Esophagus mucosa (tissue), 1 donor: ENCODE data around the gene METTL9. TPM values are rescaled to one million over a fixed set of nuclear protein-coding genes. Genes with fewer than 3 reads are reported as not detected.
"Not testable (repeated sequence)": the region's sequence is repeated elsewhere in the genome, so short reads cannot be mapped to it uniquely, and the experiment has no call there.

Source experiments
- ATAC-seq: fragments of 200-7000 bp; cut with Tn5 transposase; one replicate; pipeline ENCODE4 v1.9.1; 2020
- total RNA-seq: library from RNA; stranded (reverse); gene quantifications from one replicate; pipeline ENCODE4 v1.2.4, GENCODE V29; 2023
- donor health status: DM: yes; HTN: yes; CAD: no.

The METTL9 gene
- total RNA-seq, 1 donor from 2014 or later, result 89.2 TPM

DNA sequence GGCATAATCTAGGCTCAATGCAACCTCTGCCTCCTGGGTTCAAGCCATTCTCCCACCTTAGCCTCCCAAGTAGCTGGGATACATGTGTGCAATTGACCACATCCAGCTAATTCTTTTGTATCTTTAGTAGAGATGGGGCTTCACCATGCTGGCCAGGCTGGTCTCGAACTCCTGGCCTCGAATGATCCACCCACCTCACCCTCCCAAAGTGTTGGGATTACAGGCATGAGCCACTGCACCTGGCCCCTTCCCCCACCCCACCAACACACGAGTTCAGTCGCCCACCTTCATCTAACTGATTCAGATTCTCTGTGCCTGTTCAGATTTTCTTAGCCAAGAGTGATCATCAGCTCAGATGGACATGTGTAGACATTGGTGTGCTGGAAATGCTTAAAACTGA lies 25.0 kb upstream of the METTL9 start:
- ATAC-seq, result no peak

DNA sequence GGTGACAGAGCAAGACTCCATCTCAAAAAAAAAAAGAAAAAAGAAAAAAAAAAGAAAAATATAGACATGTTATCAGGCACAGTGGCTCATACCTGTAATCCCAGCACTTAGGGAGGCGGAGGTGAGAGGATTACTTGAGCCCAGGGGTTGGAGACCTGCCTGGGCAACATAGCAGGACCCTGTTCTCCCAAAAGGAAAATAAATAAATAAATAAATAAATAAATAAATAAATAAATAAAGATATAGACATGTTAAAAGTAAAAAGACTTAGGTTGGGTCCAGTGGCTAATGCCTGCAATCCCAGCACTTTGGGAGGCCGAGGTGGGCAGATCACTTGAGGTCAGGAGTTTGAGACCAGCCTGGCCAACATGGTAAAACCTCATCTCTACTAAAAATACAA lies 23.1 kb upstream of the METTL9 start:
- ATAC-seq, result not testable (repeated sequence)

DNA sequence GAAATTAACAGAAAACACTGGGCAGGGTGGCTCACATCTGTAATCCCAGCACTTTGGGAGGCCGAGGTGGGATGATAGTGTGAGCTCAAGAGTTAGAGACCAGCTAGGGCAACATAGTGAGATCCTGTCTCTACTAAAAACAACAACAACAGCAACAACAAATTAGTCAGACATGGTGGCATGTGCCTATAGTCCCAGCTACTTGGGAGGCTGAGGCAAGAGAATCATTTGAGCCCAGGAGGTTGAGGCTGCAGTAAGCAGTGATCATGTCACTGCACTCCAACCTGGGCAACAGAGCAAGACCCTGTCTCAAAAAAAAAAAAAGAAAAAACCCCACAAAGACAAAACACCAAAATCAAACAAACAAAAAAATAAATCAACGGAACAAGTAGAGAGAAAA lies 21.9 kb upstream of the METTL9 start:
- ATAC-seq, result not testable (repeated sequence)

DNA sequence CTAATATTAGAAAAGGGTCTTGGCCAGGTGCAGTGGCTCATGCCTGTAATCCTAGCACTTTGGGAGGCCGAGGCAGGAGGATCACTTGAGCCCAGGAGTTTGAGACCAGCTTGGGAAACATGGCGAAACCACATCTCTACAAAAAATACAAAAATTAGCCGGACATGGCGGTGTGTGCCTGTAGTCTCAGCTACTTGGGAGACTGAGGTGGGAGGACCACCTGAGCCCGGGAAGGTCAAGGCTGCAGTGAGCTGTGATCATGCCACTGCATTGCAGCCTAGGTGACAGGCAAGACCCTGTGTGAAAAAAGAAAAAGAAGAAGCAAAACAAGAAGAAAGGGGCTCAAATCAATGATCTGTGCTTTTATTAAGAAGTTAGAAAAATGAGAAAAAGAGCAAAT lies 21.1 kb upstream of the METTL9 start:
- not testable (repeated sequence) for ATAC-seq

DNA sequence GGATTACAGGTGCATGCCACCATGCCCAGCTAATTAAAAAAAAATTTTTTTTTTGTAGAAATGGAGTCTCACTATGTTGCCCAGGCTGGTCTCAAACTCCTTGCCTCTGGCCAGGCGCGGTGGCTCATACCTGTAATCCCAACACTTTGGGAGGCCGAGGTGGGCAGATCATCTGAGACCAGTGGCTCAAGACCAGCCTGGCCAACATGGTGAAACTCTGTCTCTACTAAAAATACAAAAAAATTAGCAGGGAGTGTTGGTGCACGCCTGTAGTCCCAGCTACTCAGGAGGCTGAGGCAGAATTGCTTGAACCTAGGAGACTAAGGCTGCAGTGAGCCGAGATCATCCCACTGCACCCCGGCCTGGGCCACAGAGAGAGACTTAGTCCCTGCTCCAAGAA lies 19.2 kb upstream of the METTL9 start:
- not testable (repeated sequence) for ATAC-seq

DNA sequence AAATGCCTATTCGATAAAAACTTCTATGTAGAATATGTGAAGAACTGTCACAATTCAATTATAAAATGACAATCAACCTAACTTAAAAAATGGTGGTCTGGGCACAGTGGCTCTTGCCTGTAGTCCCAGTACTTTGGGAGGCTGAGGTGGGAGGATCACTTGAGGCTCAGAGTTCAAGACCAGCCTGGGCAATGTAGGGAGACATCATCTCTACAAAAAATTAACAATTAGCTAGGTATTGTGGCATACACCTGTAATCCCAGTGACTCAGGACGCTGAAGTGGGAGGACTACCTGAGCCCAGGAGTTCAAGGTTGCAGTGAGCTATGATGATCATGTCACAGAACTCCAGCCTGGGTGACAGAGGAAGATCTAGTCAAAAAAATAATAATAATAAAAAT lies 18.6 kb upstream of the METTL9 start:
- ATAC-seq, result no peak

DNA sequence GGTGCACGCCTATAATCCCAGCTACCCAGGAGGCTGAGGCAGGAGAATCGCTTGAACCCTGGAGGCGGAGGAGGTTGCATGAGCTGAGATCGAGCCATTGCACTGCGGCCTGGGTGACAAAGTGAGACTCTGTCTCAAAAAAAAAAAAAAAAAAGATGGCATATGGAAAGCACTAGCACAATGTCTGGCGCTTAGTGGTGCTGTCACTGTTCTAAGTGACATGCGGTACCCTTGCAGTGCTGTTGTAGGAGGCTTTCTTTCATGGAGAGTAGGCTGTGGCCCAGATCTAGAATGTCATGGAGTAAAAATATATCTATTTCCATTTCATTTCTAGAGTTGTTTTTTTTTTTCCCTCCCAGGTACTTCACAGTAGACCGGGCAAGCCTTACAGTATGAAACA lies 14.6 kb upstream of the METTL9 start:
- ATAC-seq, result no peak

DNA sequence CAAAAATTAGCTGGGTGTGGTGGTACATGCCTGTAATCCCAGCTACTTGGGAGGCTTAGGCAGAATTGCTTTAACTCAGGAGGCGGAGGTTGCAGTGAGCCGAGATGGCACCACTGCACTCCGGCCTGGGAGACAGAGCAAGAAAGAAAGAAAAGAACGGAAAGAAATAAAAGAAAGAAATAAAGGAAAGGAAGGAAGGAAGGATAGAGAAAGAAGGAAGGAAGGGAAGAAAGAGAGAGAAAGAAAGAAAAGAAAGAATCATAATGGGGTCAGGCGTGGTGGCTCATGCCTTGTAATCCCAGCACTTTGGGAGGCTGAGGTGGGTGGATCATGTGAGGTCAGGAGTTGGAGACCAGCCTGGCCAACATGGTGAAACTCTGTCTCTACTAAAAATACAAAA lies 10.8 kb upstream of the METTL9 start:
- ATAC-seq, result not testable (repeated sequence)

DNA sequence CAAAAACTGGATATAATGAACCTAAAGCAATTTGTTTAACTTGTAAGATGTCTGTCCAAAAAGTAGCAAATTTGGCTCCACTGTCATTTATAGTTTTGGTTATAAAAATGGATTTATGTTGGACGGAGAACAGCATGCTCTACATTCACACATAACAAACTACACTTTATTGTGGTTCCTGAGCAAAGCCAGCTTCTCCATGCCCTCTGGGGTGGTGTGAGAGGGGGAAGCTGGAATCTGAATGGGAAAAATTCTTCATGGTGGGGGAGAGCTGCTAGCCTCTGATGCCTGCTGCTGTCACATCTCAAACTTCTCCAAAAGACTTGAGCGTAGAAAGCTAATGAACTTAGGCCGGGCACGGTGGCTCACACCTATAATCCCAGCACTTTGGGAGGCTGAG lies 9.8 kb upstream of the METTL9 start:
- ATAC-seq, result no peak

DNA sequence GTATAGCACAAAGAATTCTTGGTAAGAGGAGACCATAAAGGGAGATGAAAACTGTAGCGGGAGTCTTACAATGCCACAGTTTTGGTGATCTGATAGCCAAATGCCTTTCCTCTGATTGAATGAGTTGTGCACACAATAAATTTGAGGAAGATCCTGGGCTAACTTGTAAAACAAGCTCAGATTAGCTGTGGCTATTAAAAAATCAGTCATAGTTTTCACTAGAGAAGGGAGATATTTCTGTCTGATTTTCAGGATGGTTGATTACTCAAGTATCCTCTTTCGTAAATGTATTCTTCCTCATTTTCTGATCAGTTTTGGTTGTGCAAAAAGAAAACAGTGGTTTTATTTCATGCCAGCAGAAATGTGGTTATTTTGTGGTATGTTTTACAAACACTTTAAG lies 9.1 kb upstream of the METTL9 start:
- ATAC-seq, result peak; percentile 27

DNA sequence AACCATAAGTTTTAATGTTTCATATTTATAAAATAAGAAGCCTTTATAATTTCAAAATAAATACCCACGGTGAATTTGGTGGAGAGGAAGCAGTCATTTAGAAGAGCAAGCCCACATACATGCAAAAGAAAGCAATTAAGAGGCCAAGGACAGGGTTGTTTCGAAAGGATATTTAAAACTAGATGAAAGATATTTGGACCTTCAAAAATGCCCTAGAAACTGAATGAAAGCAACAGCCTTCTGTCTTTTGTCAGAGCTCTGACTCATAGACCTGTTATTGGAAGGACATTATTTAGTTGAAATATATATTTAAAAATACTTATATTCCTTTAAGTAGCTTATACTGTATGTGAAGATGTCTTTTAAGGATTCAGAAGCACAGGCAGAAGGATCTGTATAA lies 8.6 kb upstream of the METTL9 start:
- ATAC-seq, result no peak

DNA sequence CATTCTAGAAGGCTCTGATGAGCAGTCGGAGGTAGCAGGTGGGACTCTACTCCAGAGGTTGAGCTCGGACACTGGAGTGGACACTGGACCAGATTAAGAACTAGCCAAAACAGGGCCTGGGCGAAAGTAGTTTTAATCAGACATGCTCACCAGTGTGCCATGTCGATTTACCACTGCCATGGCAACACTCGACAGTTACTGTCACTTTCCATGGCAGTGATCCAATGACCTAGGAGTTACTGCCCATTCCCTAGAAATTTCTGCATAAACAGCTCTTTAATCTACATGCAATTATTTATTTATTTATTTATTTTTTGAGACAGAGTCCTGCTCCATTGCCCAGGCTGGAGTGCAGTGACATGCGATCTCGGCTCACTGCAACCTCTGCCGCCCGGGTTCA lies 7.2 kb upstream of the METTL9 start:
- no peak for ATAC-seq

DNA sequence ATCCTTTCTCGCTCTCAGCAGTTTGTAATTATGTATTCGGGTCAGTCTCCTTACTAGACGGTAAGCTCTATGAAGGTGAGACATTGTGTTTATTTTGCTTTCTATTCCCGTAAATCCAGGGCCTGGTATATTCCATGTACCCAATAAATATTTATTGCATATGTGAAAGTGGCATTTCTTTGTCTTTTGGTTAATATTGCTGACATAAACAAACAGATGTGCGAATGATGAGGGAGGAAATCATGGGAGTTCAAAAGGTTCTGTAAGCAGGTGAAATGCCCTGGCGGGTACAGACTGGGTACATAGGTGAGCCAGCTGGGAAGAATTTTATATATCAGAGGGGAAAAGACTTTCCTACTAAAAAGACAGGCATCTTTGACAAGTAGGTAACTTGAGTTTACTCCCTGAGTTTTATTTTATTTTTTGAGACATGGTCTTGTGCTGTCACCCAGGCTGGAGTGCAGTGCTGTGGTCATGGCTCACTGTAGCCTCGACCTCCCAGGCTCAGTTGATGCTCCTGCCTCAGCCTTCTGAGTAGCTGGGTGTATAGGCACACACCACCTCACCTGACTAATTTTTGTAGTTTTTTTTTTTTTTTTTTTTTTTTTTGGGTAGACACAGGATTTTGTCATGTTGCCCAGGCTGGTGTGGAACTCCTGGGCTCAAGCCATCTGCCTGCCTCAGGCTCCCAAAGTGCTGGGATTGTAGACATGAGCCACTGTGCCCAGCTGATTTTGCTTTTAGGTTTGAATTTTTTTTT lies 5.7 kb upstream of the METTL9 start:
- ATAC-seq, result no peak

DNA sequence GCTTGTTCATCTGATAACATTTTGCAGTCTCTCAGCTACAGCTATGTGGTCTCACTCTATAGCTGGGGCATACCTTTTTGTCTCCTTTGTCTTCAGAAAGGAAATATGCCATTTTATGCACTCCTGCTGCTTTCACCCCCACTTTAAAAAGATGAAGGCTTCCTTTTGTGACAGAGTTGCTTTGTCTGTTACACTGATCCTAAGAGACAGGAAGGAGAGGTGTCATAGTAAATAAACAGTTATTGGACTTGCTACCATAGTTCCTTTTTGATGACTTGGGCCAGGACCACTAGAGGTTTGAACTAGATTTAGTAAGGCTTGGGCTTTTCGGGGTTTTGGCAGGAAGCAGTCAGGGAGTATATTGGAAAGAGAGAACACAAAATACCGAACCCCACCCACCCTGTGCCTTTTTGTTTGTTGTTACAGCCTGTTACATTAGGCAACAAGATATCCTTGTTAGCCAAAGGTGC lies 1.8 kb upstream of the METTL9 start:
- ATAC-seq, result no peak

DNA sequence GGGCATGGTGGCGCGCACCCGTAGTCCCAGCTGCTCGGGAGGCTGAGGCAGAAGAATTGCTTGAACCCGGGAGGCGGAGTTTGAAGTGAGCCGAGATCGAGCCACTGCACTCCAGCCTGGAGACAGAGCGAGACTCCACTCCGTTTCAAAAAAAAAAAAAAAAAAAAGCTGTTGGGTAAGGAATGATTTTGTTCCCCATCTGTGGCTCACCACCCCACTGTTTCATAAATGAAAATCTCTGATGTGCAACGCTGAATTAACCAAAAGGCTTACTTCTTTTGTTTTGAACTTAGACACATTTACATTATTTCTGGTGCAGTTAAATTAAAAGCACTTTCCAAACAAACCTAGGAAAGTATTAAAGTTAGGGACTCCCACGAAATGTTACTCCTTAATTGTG lies 1.2 kb upstream of the METTL9 start:
- ATAC-seq, result no peak

DNA sequence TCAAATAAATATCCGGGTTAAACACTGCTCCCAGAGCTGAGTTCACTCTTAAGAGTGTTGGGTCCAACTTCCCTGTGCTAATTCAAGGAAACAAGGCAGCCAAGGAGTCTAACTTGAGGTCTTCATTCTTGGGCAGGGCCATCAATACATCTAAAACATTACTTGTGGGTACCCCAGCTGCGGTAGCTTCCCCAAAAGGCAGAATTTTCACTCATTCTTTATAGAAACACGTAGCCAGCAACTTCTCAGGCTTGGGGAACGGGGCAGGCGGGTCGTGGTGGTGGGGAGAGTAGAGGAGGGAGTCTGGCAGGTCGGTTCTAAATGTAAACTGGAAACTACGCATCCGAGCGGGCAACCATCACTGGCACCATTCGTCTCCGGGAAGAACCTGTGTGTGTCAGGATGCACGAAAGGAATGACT lies 666 bp upstream of the METTL9 start:
- ATAC-seq, result peak; percentile 10

DNA sequence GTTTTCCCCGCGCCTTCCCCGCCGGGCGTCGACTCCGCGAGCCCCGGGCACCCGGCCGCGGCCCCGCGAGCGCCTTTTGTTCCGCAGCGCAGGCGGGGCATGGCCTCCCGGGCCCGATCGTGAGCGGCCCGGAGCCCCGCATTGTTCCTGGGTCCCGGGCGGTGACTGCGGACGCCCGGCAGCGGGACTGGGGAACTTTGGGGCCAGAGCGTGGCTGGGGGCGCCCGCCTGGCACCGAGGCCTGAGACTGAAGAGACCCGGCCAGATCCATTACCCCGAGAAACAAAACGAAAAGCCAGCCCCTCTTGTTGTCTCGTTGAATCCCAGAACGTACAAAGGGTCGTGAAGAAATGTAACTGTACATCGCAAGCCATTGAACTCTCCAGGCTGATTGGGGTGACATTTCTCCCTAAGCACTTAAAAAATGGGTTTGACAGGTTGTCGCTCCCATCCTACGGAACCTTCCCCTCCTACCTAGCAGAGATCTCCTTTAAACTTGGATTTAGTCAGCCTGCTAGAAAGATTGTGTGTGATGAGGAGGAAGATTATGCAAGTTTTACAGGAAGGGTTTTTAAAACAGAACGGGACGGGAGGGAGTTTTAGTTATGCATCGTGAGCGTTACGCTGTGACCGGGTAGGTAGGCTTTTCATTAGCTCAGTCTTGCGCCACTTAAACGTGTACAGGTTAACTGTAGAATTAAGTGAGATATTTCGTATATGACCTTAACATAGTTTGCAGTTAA lies 825 bp downstream of the METTL9 start:
- peak; percentile 18 for ATAC-seq

DNA sequence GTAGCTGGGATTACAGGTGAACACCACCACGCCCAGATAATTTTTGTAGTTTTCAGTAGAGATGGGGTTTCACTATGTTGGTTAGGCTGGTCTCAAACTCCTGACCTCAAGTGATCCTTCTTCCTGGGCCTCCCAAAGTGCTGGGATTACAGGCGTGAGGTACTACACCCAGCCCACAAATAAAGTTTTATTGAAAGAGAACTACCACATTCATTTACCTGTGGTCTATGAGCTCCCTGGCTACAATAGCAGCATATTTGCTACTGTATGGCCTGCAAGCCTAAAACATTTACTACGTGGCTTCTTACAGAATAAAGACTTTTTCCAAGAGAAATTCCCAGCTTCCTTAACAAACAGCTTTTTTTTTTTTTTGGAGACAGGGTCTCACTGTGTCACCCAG lies 3.4 kb downstream of the METTL9 start:
- no peak for ATAC-seq

DNA sequence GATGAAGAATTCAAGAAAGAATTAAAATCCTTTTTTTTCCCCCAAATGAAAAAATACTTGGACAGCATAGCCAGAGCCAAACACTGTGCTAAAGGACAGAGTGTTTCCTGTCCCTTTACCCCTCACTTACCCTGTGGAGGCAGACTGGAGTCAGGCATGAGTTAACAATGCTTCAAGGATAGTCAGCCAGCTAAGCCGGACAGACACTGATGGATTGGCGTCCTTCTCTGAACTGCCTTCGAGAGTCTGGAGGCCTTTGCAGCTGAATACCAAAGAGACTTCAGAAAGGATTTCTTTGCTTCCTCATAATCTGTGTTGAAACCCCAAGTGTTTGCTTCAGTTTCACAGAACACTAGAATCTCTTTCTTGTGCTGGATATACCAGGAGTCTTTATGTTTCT lies 4.6 kb downstream of the METTL9 start:
- ATAC-seq, result peak; percentile 29

DNA sequence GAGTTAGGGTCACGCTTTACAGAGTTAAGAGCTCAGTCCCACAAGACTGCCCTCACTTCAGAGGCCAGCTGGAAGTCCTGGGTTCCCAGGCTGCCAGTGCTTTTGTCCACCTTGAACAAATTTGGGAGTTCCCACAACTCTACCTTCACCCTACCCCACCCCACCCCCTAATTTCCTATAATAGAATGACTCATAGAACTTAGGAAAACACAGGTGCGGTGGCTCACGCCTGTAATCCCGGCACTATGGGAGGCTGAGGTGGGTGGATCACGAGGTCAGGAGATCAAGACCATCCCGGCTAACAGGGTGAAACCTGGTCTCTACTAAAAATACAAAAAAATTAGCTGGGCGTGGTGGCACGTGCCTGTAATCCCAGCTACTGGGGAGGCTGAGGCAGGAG lies 6.5 kb downstream of the METTL9 start:
- peak; percentile 52 for ATAC-seq

DNA sequence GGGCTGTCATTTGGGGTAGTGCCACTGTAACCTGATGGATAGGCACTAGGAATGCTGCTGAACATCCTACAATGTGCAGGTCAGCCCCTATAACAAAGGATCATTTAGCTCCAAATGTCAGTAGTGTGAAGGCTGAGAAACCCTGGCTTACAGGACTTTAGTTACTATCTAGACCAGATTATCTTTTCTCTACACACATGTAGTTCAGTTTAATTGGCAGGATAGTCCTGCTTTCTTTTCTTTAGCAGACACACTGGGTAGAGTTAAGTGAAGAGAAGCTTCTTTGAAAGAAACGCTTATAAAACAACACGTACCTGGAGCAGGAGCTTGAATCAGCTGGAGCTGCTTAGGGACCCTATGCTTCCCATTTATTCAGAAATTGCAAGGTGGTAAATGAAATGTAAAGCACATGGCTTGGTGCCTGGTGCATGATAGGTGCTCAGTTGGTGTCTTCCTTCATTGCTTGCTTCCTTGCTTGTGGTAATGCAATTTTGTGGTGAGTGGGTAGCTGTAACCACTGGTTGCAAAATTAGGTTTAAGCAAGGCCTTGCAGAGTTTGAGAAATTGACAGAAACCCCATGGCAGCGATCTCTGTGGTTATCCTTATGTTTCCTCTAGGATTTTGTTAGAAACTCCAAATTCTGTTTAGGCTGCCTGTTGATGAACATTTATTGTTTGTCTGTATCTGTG lies 9.4 kb downstream of the METTL9 start:
- no peak for ATAC-seq

DNA sequence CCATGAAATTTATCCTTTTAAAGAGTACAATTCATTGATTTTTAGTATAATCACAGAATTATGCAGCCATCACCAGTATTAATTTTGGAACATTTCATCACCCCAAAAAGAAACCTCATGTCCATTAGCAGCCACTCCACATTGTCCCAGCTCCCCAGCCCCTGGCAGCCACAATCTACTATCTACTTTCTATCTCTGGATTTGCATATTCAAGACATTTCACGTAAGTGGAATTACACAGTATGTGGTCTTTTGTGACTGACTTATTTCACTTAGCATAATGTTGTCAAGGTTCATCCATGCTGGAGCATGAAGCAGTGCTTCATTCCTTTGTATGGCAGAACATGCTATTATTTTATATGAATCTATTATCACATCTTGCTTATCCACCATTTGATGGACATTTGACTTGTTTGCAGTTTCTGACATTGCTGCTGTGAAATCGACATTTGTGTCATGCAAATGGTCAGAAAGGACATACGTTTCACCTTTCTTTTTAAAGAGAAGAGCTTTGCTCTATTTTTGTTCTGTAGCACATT lies 10.7 kb downstream of the METTL9 start:
- ATAC-seq, result no peak

DNA sequence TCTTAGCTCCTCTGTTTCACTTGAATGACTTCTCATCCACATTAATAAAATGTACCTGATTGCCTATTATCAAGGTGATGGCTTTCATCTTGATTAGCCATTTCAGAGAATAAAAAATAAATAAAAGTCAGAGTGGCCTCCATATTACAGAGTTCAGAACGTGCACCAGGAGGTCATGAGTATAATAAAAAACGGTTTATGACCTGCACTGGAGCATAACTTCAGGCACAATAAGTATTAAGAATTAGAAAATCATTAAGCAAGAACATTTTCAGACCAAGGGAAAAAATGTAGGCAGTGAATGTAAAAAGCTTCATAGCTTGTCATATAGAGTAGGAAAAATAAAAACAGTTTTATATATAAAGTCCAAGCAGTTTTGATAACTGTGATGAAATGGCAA lies 11.4 kb downstream of the METTL9 start:
- ATAC-seq, result no peak
